SW 1271 (cell line): Measurements from ENCODE around the gene PDPR.
"Not testable (repeated sequence)": the region's sequence is repeated elsewhere in the genome, so short reads cannot be mapped to it uniquely, and the experiment has no call there.

ENCODE experiments used
- DNase-seq, 2 experiments: peaks; one replicate each; lab custom pipeline; 2025; lab: John Stamatoyannopoulos, UW

PDPR gene

GRCh38 chr16:70113982-70114826 lies at the start of gene PDPR:
TSS of gene PDPR (plus strand) at chr16:70114332. CDS start at chr16:70120493, 6,161 bp downstream.
- DNase-seq, result peak; percentile 67 to 87

GRCh38 chr16:70064841-70065370 lies 49.2 kb upstream of the PDPR start:
- peak in 1 of 2 experiments; percentile 5 for DNase-seq

- not testable (repeated sequence) for DNase-seq
Measured at GRCh38 chr16:70065376-70065745, 48.8 kb upstream of the PDPR start.

GRCh38 chr16:70065746-70066658 lies 48.1 kb upstream of the PDPR start:
- peak; percentile 41 to 76 for DNase-seq

- DNase-seq, result not testable (repeated sequence)
Measured at GRCh38 chr16:70066751-70067150, 47.4 kb upstream of the PDPR start.

- not testable (repeated sequence) for DNase-seq
Measured at GRCh38 chr16:70079081-70079480, 35.1 kb upstream of the PDPR start.

DNA sequence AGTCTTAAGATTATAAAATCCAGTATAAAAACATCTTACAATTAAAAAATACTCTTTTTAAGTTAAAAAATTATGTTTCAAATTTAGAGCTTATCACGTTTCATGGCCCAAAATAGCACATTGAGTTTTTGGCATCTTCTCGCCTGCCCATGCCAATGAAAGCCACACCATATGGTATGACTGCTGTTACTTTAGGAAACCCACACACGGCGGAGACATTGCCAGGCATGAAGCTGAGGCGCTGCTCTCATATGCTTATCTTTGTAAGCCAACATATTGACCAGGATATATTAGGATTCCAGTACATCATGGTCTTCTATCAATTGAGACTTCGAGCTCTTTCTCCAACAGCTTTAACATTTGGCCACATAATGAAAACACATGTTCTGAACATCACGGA lies 32.9 kb upstream of the PDPR start:
- DNase-seq, result not testable (repeated sequence)

DNA sequence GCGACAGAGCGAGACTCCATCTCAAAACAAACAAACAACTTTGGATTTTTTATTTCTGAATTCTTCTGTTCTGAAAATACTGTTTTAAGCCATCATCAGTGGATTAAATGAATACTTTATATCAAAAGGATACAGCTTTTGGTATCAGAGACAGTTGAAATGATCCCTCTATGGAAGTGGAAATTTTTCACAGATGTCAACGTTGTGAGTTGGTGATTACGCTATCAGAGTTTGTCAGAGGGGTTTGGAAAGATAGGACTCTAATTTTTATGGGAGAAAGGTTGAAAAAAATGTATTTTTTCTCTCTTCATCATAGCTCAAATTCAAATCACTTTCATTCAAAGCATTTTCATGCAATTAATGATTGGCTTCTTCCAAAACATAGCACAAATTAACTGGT lies 30.2 kb upstream of the PDPR start:
- not testable (repeated sequence) for DNase-seq

- DNase-seq, result not testable (repeated sequence)
Measured at GRCh38 chr16:70088160-70088559, 26.0 kb upstream of the PDPR start.

GRCh38 chr16:70088877-70089276 lies 25.3 kb upstream of the PDPR start:
- DNase-seq, result not testable (repeated sequence)

GRCh38 chr16:70089289-70089688 lies 24.8 kb upstream of the PDPR start:
- DNase-seq, result not testable (repeated sequence)

DNA sequence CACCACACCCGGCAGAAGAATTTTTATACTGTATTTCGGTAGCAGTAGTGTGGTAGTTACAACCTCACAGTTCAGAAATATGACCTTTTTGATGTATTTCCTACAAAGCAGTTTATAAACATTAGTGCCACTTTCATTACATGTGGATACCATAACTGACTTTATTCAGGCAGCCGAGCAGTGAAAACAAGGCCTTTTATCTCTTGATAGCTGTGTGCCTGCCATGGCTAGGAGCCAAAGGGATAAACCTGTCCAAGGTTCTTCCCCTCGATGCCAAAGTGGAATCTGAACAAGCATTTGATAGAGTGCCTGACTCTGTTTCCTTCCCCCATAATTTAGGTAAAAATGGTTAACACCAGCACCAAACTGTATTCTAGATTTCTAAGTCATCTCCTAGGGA lies 23.0 kb upstream of the PDPR start:
- not testable (repeated sequence) for DNase-seq

GRCh38 chr16:70094096-70094495 lies 20.0 kb upstream of the PDPR start:
- DNase-seq, result not testable (repeated sequence)

DNA sequence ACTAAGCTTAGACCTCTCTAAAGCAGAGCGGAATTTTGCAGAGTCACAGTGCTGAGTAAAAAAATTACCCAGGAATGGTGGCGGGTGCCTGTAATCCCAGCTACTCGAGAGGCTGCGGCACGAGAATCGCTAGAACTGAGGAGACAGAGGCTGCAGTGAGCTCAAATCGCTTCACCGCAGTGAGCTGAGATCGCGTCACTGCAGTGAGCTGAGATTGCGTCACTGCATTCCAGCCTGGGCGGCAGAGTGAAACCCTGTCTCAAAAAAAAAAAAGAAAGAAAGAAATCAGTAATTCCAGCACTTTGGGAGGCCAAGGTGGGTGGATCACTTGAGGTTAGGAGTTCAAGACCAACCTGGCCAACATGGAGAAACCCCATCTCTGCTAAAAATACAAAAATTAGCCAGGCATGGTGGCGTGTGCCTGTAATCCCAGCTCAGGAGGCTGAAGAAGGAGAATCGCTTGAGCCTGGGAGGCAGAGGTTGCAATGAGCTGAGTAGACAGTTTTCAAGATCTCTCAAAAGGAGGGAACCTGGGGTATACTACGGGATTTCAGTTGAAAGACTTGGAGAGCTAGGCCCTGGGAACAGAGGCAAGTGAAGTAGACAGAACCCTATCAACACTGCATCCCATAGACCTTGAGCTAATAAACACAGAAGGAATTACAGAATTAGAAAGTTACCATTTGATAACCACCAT lies 4.4 kb upstream of the PDPR start:
- not testable (repeated sequence) for DNase-seq

GRCh38 chr16:70112162-70112561 lies 2.0 kb upstream of the PDPR start:
- not testable (repeated sequence) for DNase-seq

DNA sequence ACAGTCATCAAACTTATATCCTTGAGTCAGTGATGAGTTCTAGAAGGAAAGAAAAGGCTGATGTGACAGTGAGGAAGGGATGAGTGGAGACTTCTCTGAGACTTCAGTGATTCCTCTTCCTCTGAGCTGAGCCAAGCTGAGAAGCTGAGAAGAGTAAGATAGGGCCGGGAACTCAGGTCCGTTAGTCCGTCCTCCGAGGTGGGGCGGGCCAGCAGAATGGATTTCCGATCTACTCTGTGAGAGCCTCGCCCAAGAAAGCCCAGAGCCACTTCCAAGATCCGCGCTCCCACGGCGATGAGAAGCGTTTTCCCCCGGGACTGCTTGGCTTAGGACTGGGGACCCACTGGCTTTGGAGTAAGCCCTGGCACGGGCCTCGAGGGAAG lies 542 bp upstream of the PDPR start:
- DNase-seq, result not testable (repeated sequence)

- DNase-seq, result not testable (repeated sequence)
Measured at GRCh38 chr16:70118354-70118753, 4.2 kb downstream of the PDPR start.

- not testable (repeated sequence) for DNase-seq
Measured at GRCh38 chr16:70118776-70119175, 4.6 kb downstream of the PDPR start.

DNA sequence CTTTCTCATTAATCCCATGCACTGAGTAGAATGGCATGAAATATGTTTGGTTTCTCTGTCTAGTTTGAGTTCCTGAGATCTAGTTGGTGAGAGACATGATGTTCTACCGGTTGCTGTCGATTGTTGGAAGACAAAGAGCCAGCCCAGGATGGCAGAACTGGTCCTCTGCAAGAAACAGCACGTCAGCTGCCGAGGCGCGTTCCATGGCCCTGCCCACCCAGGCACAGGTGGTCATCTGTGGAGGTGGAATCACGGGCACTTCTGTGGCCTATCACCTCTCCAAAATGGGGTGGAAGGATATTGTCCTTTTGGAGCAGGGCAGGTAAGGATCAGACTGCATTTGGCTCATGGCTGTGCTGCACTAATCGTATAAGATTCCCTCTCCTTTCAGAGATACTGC lies 6.3 kb downstream of the PDPR start:
- not testable (repeated sequence) for DNase-seq

- DNase-seq, result not testable (repeated sequence)
Measured at GRCh38 chr16:70123822-70124221, 9.7 kb downstream of the PDPR start.

DNA sequence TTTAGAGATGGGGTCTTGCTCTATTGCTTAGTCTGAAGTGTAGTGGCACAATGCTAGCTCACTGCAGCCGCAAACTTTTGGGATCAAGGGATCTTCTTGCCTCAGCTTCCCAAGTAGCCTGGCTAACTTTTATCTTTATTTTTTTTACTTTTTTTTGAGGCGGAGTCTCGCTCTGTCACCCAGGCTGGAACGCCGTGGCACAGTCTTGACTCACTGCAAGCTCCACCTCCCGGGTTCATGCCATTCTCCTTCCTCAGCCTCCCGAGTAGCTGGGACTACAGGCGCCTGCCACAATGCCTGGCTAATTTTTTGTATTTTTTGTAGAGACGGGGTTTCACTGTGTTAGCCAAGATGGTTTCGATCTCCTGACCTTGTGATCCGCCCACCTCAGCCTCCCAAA lies 12.1 kb downstream of the PDPR start:
- not testable (repeated sequence) for DNase-seq

DNA sequence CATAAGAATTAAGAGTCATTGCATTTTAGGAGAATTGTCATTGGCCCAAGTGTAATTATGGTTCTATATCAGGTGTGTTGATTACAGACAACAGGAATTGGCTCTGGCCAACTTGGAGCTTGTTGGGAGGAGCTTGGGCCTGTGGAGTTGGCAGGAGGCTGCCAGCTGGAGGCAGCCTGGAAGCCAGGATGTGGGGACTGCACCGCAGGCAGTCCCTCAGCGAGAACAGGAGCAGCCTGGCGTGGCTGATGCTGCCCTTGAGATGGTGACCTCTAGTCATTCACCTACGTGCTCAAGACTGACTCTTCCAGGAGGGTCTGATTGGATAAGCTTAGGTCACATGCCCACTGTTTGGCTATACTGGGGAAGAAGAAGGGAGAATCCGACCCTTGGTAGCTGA lies 13.6 kb downstream of the PDPR start:
- not testable (repeated sequence) for DNase-seq
